Liver (tissue), 9 donors: ENCODE data around the gene CYLD. TPM values are rescaled to one million over a fixed set of nuclear protein-coding genes. Genes with fewer than 3 reads are reported as not detected.

Source experiments
- DNase-seq: peaks from one replicate; pipeline ENCODE4 v3.0.0-alpha.2; 2017; ENCODE audit warnings: low spot score
- H3K27ac ChIP-seq, 2 donors: one replicate each; pipeline ENCODE4 v1.7.0; 2013; ENCODE audit warnings: inconsistent platforms in 2 of 2, low read length in 2 of 2, control low read depth in 1 of 2, low read depth in 1 of 2, mild to moderate bottlenecking in 1 of 2
- H3K27me3 ChIP-seq, 4 donors: one replicate each; pipeline versions ENCODE4 v1.6.1 to v1.7.0; 2013; ENCODE audit warnings: low read length in 3 of 4, inconsistent platforms in 1 of 4, mild to moderate bottlenecking in 1 of 4, moderate library complexity in 1 of 4; ENCODE audit not compliant: control insufficient read depth in 4 of 4, insufficient read depth in 4 of 4
- H3K36me3 ChIP-seq, 4 donors: one replicate each; pipeline versions ENCODE4 v1.6.1 to v1.7.0; 2013; ENCODE audit warnings: low read length in 3 of 4, mild to moderate bottlenecking in 3 of 4, low read depth in 1 of 4, moderate library complexity in 1 of 4; ENCODE audit not compliant: control insufficient read depth in 4 of 4, insufficient read depth in 3 of 4
- H3K4me1 ChIP-seq, 4 donors: one replicate each; pipeline versions ENCODE4 v1.6.1 to v1.7.0; 2013; ENCODE audit warnings: low read length in 3 of 4, mild to moderate bottlenecking in 3 of 4, moderate library complexity in 1 of 4; ENCODE audit not compliant: control insufficient read depth in 4 of 4, insufficient read depth in 4 of 4
- H3K4me3 ChIP-seq, 3 donors: one replicate each; pipeline versions ENCODE4 v1.6.1 to v1.7.0; 2013; ENCODE audit warnings: low read length in 3 of 3, control low read depth in 1 of 3, low read depth in 1 of 3, mild to moderate bottlenecking in 1 of 3
- H3K9ac ChIP-seq, 2 donors: one replicate each; pipeline ENCODE4 v1.7.0; 2013; ENCODE audit warnings: low read length in 2 of 2, mild to moderate bottlenecking in 2 of 2, moderate library complexity in 2 of 2, control low read depth in 1 of 2, low read depth in 1 of 2
- H3K9me3 ChIP-seq, 4 donors: one replicate each; pipeline versions ENCODE4 v1.6.1 to v1.7.0; 2013; ENCODE audit warnings: low read length in 3 of 4; ENCODE audit not compliant: control insufficient read depth in 4 of 4
- ATF3 ChIP-seq: IDR thresholded peaks from 2 replicates; pipeline ENCODE4 v1.6.1; 2016; ENCODE audit warnings: antibody characterized with exemption
- EGR1 ChIP-seq, 2 donors: IDR thresholded peaks; 2 replicates each; pipeline ENCODE4 v1.6.1; 2016 to 2018; ENCODE audit warnings: antibody characterized with exemption in 2 of 2, low read depth in 2 of 2
- FOXA1 ChIP-seq: IDR thresholded peaks from 2 replicates; pipeline ENCODE4 v1.6.1; 2016; ENCODE audit warnings: antibody characterized with exemption
- FOXA2 ChIP-seq: IDR thresholded peaks from 2 replicates; pipeline ENCODE4 v1.6.1; 2016; ENCODE audit warnings: antibody characterized with exemption
- GABPA ChIP-seq, 2 donors: IDR thresholded peaks in 1 of 2; conservative IDR thresholded peaks in 1 of 2; 2 replicates each; pipeline ENCODE4 v1.6.1; 2016; ENCODE audit warnings: antibody characterized with exemption in 2 of 2, mild to moderate bottlenecking in 1 of 2, moderate library complexity in 1 of 2
- HNF4A ChIP-seq, 2 donors: conservative IDR thresholded peaks; 2 replicates each; pipeline ENCODE4 v1.6.1; 2016; ENCODE audit warnings: antibody characterized with exemption in 2 of 2, mild to moderate bottlenecking in 2 of 2
- HNF4G ChIP-seq: IDR thresholded peaks from 2 replicates; pipeline ENCODE4 v1.6.1; 2016; ENCODE audit warnings: antibody characterized with exemption
- JUND ChIP-seq, 2 donors: IDR thresholded peaks; 2 replicates each; pipeline ENCODE4 v1.6.1; 2016; ENCODE audit warnings: antibody characterized with exemption in 2 of 2
- MAX ChIP-seq: IDR thresholded peaks from 2 replicates; pipeline ENCODE4 v1.6.1; 2016; ENCODE audit warnings: antibody characterized with exemption
- NR2F2 ChIP-seq: IDR thresholded peaks from 2 replicates; pipeline ENCODE4 v1.6.1; 2016; ENCODE audit warnings: antibody characterized with exemption
- RAD21 ChIP-seq, 2 donors: IDR thresholded peaks; 2 replicates each; pipeline ENCODE4 v1.6.1; 2016; ENCODE audit warnings: antibody characterized with exemption in 2 of 2, mild to moderate bottlenecking in 2 of 2
- RXRA ChIP-seq, 2 donors: IDR thresholded peaks; 2 replicates each; pipeline ENCODE4 v1.6.1; 2017 to 2018; ENCODE audit warnings: antibody characterized with exemption in 2 of 2, mild to moderate bottlenecking in 1 of 2
- SP1 ChIP-seq: IDR thresholded peaks from 2 replicates; pipeline ENCODE4 v1.6.1; 2018; ENCODE audit warnings: antibody characterized with exemption, mild to moderate bottlenecking
- TAF1 ChIP-seq: conservative IDR thresholded peaks from 2 replicates; pipeline ENCODE4 v1.6.1; 2016; ENCODE audit warnings: antibody characterized with exemption, mild to moderate bottlenecking
- YY1 ChIP-seq: IDR thresholded peaks from 2 replicates; pipeline ENCODE4 v1.6.1; 2016; ENCODE audit warnings: antibody characterized with exemption, mild to moderate bottlenecking
- WGBS: extraction: QIAGEN DNeasy Blood & Tissue Kit; methylation state at CpG from one replicate; pipeline ENCODE4 v1.1.7; 2013; 5-methylcytosine and 5-hydroxymethylcytosine counted together
- polyA plus RNA-seq, 2 donors: library from polyadenylated mRNA; stranded (reverse) in 1 of 2; unstranded in 1 of 2; fragments of 200-250 nt in 1 of 2; fragments of >200 nt in 1 of 2; fragmentation: Nextera tagmentation in 1 of 2; extraction: Ambion mirVana in 1 of 2; gene quantifications; one replicate each; pipeline versions ENCODE4 v1.2.1 to v1.2.3, GENCODE V29; 2013 to 2015
- total RNA-seq, 2 donors: library from RNA; depleted of rRNA; stranded (reverse); fragments of >200 nt; gene quantifications; one replicate each; pipeline ENCODE4 v1.2.3, GENCODE V29; 2014
- TF ChIP-seq, protein P1 (sequence below): fragments of 150-350 bp; IDR thresholded peaks from 2 replicates; pipeline ENCODE4 v1.5.1; 2017; ENCODE audit warnings: improper control_type of control experiment, low read depth, low read length; ENCODE audit not compliant: missing input control
- TF ChIP-seq, protein P2 (sequence below): IDR thresholded peaks from 2 replicates; pipeline ENCODE4 v1.6.1; 2016; ENCODE audit warnings: antibody characterized with exemption
- TF ChIP-seq, protein P3 (sequence below): IDR thresholded peaks from 2 replicates; pipeline ENCODE4 v1.6.1; 2016; ENCODE audit warnings: antibody characterized with exemption, mild to moderate bottlenecking
- donor health status: healthy.
- donor health status: healthy.
- donor health status: healthy.
- donor health status: healthy.
- donor health status: healthy.

The CYLD gene
- total and polyA plus RNA-seq, 4 donors, result 8.2 to 42.7 (median 13.8) TPM

DNA sequence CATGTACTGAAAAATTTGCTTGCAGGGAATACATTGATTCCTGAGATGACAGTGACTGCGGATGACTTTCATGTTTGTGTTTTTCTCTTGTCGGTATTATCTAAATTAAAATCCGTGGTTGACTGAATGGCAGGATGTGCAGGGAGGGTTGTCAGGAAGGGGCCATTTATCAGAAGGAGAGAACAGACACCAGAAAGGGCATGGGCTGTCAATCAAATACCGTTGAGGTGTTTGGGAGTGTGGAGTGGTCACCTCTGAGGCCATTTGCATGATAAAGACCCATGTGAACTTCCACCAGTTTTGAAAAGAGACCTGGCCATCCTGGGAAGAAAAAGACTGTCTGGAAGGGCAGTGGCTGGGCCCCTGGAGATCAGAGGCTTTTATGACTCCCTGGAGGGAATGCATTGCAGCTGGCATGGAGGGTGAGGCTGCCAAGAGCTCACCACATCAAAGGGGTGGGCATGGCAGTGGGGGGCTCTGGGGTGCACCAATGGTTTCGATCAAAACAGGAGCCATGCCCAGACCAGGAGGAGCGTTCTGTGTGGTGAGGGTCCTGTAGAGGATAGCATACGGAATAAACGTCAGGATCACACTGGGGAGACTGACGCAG, 67.1 kb downstream of the CYLD start:
- Histone ChIP-seq H3K9me3 (no peaks in the 10 kb centered on the region), H3K4me1 (peaks cover 0 to 15% (median 8%) of the 10 kb centered on the region in 4 donors), H3K9ac (no peak overlapping the region), H3K4me3 (no peak overlapping the region), H3K27me3 (no peaks in the 10 kb centered on the region), H3K36me3 (no peaks in the 10 kb centered on the region), H3K27ac (no peak overlapping the region)
- no peak for TF ChIP-seq HNF4G
- TF ChIP-seq MAX, result no peak
- no peak for TF ChIP-seq TAF1
- TF ChIP-seq HNF4A (conservative IDR thresholded peaks at IDR 0.05), result no peak
- TF ChIP-seq FOXA1, result no peak
- TF ChIP-seq, protein P1, sequence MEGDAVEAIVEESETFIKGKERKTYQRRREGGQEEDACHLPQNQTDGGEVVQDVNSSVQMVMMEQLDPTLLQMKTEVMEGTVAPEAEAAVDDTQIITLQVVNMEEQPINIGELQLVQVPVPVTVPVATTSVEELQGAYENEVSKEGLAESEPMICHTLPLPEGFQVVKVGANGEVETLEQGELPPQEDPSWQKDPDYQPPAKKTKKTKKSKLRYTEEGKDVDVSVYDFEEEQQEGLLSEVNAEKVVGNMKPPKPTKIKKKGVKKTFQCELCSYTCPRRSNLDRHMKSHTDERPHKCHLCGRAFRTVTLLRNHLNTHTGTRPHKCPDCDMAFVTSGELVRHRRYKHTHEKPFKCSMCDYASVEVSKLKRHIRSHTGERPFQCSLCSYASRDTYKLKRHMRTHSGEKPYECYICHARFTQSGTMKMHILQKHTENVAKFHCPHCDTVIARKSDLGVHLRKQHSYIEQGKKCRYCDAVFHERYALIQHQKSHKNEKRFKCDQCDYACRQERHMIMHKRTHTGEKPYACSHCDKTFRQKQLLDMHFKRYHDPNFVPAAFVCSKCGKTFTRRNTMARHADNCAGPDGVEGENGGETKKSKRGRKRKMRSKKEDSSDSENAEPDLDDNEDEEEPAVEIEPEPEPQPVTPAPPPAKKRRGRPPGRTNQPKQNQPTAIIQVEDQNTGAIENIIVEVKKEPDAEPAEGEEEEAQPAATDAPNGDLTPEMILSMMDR, result no peak
- TF ChIP-seq SP1, result no peak
- no peak for TF ChIP-seq RAD21 (IDR thresholded peaks at IDR 0.05)
- no peak for TF ChIP-seq RXRA (IDR thresholded peaks at IDR 0.05)
- no peak for TF ChIP-seq EGR1 (IDR thresholded peaks at IDR 0.05; ENCODE audit: low read depth in 2 of 2)
- no peak for TF ChIP-seq ATF3
- TF ChIP-seq, protein P2, sequence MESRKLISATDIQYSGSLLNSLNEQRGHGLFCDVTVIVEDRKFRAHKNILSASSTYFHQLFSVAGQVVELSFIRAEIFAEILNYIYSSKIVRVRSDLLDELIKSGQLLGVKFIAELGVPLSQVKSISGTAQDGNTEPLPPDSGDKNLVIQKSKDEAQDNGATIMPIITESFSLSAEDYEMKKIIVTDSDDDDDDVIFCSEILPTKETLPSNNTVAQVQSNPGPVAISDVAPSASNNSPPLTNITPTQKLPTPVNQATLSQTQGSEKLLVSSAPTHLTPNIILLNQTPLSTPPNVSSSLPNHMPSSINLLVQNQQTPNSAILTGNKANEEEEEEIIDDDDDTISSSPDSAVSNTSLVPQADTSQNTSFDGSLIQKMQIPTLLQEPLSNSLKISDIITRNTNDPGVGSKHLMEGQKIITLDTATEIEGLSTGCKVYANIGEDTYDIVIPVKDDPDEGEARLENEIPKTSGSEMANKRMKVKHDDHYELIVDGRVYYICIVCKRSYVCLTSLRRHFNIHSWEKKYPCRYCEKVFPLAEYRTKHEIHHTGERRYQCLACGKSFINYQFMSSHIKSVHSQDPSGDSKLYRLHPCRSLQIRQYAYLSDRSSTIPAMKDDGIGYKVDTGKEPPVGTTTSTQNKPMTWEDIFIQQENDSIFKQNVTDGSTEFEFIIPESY, result no peak
- TF ChIP-seq, protein P3, sequence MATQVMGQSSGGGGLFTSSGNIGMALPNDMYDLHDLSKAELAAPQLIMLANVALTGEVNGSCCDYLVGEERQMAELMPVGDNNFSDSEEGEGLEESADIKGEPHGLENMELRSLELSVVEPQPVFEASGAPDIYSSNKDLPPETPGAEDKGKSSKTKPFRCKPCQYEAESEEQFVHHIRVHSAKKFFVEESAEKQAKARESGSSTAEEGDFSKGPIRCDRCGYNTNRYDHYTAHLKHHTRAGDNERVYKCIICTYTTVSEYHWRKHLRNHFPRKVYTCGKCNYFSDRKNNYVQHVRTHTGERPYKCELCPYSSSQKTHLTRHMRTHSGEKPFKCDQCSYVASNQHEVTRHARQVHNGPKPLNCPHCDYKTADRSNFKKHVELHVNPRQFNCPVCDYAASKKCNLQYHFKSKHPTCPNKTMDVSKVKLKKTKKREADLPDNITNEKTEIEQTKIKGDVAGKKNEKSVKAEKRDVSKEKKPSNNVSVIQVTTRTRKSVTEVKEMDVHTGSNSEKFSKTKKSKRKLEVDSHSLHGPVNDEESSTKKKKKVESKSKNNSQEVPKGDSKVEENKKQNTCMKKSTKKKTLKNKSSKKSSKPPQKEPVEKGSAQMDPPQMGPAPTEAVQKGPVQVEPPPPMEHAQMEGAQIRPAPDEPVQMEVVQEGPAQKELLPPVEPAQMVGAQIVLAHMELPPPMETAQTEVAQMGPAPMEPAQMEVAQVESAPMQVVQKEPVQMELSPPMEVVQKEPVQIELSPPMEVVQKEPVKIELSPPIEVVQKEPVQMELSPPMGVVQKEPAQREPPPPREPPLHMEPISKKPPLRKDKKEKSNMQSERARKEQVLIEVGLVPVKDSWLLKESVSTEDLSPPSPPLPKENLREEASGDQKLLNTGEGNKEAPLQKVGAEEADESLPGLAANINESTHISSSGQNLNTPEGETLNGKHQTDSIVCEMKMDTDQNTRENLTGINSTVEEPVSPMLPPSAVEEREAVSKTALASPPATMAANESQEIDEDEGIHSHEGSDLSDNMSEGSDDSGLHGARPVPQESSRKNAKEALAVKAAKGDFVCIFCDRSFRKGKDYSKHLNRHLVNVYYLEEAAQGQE, result no peak
- no peak for TF ChIP-seq YY1
- TF ChIP-seq FOXA2, result no peak
- TF ChIP-seq NR2F2, result no peak
- no peak for TF ChIP-seq JUND (IDR thresholded peaks at IDR 0.05)
- no peak for TF ChIP-seq GABPA (IDR thresholded peaks at IDR 0.05 in 1 of 2, conservative IDR thresholded peaks at IDR 0.05 in 1 of 2)
- WGBS, result 81% methylated on average over 9 of the region's 9 CpGs
- DNase-seq, result no peak
